ENCODE data around the gene ECE1. TPM values are rescaled to one million over a fixed set of nuclear protein-coding genes. Genes with fewer than 3 reads are reported as not detected.

The ECE1 gene
- total RNA-seq = 11.0 TPM

DNA sequence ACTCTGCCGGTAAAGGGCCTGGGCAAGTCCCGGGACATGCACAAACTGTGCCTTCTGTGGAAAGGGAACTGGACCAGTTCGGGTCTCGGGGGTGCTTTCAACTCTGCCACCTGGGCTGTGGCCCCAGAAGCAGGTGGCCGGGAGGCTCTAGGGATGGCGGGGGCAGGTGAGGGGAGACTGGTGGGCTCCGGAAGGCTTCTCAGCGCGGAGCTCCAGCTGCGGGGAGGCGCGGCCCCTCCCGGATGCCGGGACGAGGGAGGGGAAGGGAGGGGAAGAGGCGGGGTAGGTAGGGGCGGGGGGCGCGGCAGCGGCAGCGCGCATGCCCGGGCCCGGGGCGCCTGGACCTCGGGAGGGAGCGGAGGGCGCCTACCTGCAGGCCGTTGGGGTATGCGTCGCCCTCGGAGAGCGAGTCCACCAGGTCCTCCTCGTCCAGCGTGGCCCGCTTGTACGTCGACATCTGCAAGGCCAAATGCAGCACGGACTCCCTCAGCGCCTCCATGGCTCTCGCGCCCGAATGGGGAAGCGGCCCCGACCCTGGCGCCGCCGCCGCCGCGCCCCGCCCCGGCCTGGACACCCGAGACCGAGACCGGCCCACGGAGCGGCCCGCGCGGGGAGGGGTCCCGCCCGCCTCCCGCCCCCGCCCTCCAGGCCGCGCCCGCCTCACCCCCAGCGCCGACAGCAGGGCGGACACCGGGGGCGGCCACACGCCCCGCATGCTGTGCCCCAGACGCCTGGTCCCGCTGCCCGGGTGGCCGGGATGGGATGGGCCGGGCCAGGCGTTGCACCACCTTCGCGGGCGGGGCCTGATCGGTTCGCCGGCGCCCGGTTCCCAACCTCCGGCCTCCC is at the start of gene ECE1:
Gene ECE1, minus strand, starts transcription at position 764 of the 846 bp plus-strand sequence. Its CDS starts 49 bp downstream, at position 715.

DNA sequence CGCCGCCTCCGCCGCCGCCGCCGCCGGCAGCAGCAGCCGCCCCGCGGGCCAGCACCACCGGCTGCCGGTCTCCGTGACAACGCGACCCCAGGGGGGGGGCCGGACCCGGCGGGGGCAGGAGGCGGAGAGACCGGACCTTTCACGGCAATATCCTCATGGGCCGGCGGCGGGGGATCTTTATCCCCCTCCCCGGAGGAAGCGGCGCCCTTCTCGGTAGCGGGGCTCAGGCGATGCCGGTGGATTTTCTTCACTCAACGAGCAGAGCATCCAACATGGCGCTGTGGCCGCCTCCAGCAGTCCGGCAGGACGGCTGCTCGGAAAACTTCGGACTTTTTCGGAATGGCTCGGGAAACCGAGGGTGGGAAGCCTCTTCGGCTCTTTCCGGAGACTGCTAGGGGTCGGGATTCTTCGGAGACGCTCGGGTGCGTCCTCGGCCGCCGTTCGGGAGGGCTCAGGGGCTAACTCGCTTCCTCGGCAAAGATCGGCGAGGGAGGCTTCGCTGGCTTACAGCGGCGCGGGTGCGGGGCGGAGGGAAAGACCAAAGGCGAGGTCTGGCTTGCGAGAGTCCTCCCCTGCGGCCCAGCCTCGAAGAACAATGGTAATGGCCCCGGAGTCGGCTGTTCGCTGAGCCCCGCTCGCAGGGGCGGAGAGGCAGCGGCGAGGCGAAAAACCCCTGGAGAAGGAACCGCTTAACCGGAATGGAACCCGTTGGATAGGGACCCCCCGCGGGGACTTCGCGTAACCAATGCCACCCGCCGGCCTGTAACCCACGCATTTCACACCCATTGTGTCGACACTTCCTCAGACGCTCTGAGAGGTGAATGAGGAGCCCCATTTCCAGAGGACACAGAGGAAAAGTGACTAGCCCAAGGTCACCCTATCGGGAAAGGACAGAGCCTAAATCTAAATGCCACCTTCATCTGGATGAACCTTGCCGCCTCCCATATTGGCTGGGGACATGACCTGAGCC is 113.4 kb downstream of the ECE1 start, which contains the start of gene EIF4G3:
Gene EIF4G3, minus strand, starts transcription at position 312 of the 970 bp plus-strand sequence. CDS start 174,155 bp downstream, outside the sequence.

Other genes starting within 250 kb of the ECE1 start
- gene EIF4G3, start 113.6 kb downstream of the ECE1 start, total RNA-seq = 102 TPM
- gene NBPF3, start 149.7 kb upstream of the ECE1 start, total RNA-seq = 22.8 TPM
- gene ALPL, start 219.0 kb upstream of the ECE1 start, total RNA-seq = 2.5 TPM

All from parietal lobe (tissue), 1 donor.